GM18867 (cell line): ENCODE results near the gene TEX38.
"Not testable (repeated sequence)": the region's sequence is repeated elsewhere in the genome, so short reads cannot be mapped to it uniquely, and the experiment has no call there.

ENCODE experiments used
- ATAC-seq: cut with Tn5 transposase; IDR thresholded peaks from one replicate; pipeline ENCODE4 v1.9.1; 2021; ENCODE audit warnings: mild to moderate bottlenecking, moderate library complexity; ENCODE audit not compliant: unreplicated experiment

The TEX38 gene

GRCh38 chr1:46687093-46687659 lies 15.5 kb downstream of the TEX38 start:
- no peak for ATAC-seq

- no peak for ATAC-seq
These were observed 16.4 kb downstream of the TEX38 start for GRCh38 chr1:46687921-46688509.

GRCh38 chr1:46689356-46689755 lies 17.7 kb downstream of the TEX38 start:
- ATAC-seq: no peak

- no peak for ATAC-seq
These were observed 18.2 kb downstream of the TEX38 start for GRCh38 chr1:46689897-46690296.

- no peak for ATAC-seq
These were observed 19.3 kb downstream of the TEX38 start for GRCh38 chr1:46690931-46691421.

- no peak for ATAC-seq
These were observed 20.5 kb downstream of the TEX38 start for GRCh38 chr1:46691997-46692790.

- ATAC-seq: no peak
These were observed 21.4 kb downstream of the TEX38 start for GRCh38 chr1:46692811-46693770.

- not testable (repeated sequence) for ATAC-seq
These were observed 23.0 kb downstream of the TEX38 start for GRCh38 chr1:46694676-46695075.

- ATAC-seq: no peak
These were observed 25.4 kb downstream of the TEX38 start for GRCh38 chr1:46697053-46697452.

GRCh38 chr1:46699666-46700065 lies 28.0 kb downstream of the TEX38 start:
- no peak for ATAC-seq

GRCh38 chr1:46703927-46704641 lies 32.4 kb downstream of the TEX38 start:
- no peak for ATAC-seq

GRCh38 chr1:46705408-46705807 lies 33.8 kb downstream of the TEX38 start:
- ATAC-seq: no peak

- no peak for ATAC-seq
These were observed 36.5 kb downstream of the TEX38 start for GRCh38 chr1:46708121-46708520.

GRCh38 chr1:46714976-46715375 lies 43.3 kb downstream of the TEX38 start:
- no peak for ATAC-seq

- ATAC-seq: no peak
These were observed 46.0 kb downstream of the TEX38 start for GRCh38 chr1:46717654-46718053.

GRCh38 chr1:46718340-46718726 lies 46.7 kb downstream of the TEX38 start:
- no peak for ATAC-seq

- ATAC-seq: peak; percentile 96
These were observed 47.3 kb downstream of the TEX38 start, which contains the start of gene EFCAB14 for GRCh38 chr1:46718727-46719622. Gene EFCAB14, minus strand, starts transcription at chr1:46719114. Its CDS starts 1,027 bp downstream, at chr1:46718087.

- no peak for ATAC-seq
These were observed 48.0 kb downstream of the TEX38 start for GRCh38 chr1:46719689-46720088.

- not testable (repeated sequence) for ATAC-seq
These were observed 48.7 kb downstream of the TEX38 start for GRCh38 chr1:46720319-46720718.
